Colonic mucosa (tissue), 4 donors: ENCODE measurements around the gene ROR2. TPM values are rescaled to one million over a fixed set of nuclear protein-coding genes. Genes with fewer than 3 reads are reported as not detected.
A peak's percentile ranks its signal among the peaks of the same experiment; 100 is the strongest.

ENCODE experiments used
- DNase-seq: peaks from one replicate; pipeline ENCODE4 v3.0.0-alpha.2; 2020
- H3K27ac ChIP-seq: fragments of 200-600 bp; one replicate; pipeline ENCODE4 v1.8.0; 2021
- H3K27me3 ChIP-seq: fragments of 200-600 bp; one replicate; pipeline ENCODE4 v1.8.0; 2021
- H3K36me3 ChIP-seq: fragments of 200-600 bp; one replicate; pipeline ENCODE4 v1.8.0; 2021
- H3K4me1 ChIP-seq: fragments of 200-600 bp; one replicate; pipeline ENCODE4 v1.8.0; 2021; ENCODE audit warnings: mild to moderate bottlenecking
- H3K4me3 ChIP-seq: fragments of 200-600 bp; one replicate; pipeline ENCODE4 v1.8.0; 2021
- H3K9ac ChIP-seq, 2 donors: one replicate each; pipeline ENCODE4 v1.7.0; 2013; ENCODE audit warnings: control low read depth in 2 of 2, low read depth in 2 of 2, low read length in 2 of 2
- H3K9me3 ChIP-seq: fragments of 200-600 bp; one replicate; pipeline ENCODE4 v1.8.0; 2021
- CTCF ChIP-seq: fragments of 200-600 bp; IDR thresholded peaks from one replicate; pipeline ENCODE4 v1.8.0; 2022; ENCODE audit warnings: antibody characterized with exemption, mild to moderate bottlenecking
- intact Hi-C: fragments of 100-400 bp; cut with DNase I; formaldehyde crosslinking; loops from one replicate; pipeline ENCODE4 v1.14.1; 2022
- total RNA-seq, 2 donors: library from RNA; stranded (reverse); fragmentation: NEBNext Ultra II Directional in 1 of 2; extraction: Animal tissue kit (Norgen Biotek cat#: 25700) in 1 of 2; gene quantifications; one replicate each; pipeline ENCODE4 v1.2.1, GENCODE V29; 2021
- donor health status: healthy.
- donor health status: DM: no; HTN: no; CAD: no.
- donor health status: DM: no; HTN: no; CAD: no.

ROR2 gene
- total RNA-seq, 2 donors from 2014 or later: 1.7 to 9.1 TPM

- no peak overlapping the region for H3K27ac ChIP-seq
- no peak for TF ChIP-seq CTCF
- H3K9ac ChIP-seq: no peak overlapping the region
- H3K4me3 ChIP-seq: no peak overlapping the region
- H3K27me3 ChIP-seq: no peaks in the 10 kb centered on the region
- no peaks in the 10 kb centered on the region for H3K9me3 ChIP-seq
- intact Hi-C loops: no loop called here
- no peaks in the 10 kb centered on the region for H3K4me1 ChIP-seq
- no peaks in the 10 kb centered on the region for H3K36me3 ChIP-seq
- no peak for DNase-seq
Measured at GRCh38 chr9:91753711-91754110, 196.3 kb downstream of the ROR2 start.

- H3K27me3 ChIP-seq: no peaks in the 10 kb centered on the region
- no peaks in the 10 kb centered on the region for H3K9me3 ChIP-seq
- intact Hi-C loops: no loop called here
- no peaks in the 10 kb centered on the region for H3K36me3 ChIP-seq
- no peaks in the 10 kb centered on the region for H3K4me1 ChIP-seq
- TF ChIP-seq CTCF: no peak
- H3K9ac ChIP-seq: no peak overlapping the region
- no peak overlapping the region for H3K27ac ChIP-seq
- no peak overlapping the region for H3K4me3 ChIP-seq
- no peak for DNase-seq
Measured at GRCh38 chr9:91751922-91752321, 198.1 kb downstream of the ROR2 start.

GRCh38 chr9:91750343-91750742, 199.7 kb downstream of the ROR2 start:
- Histone ChIP-seq H3K27me3 (no peaks in the 10 kb centered on the region), H3K27ac (no peak overlapping the region), H3K9me3 (no peaks in the 10 kb centered on the region), H3K9ac (no peak overlapping the region), H3K36me3 (no peaks in the 10 kb centered on the region), H3K4me3 (no peak overlapping the region), H3K4me1 (no peaks in the 10 kb centered on the region)
- TF ChIP-seq CTCF: no peak
- DNase-seq: peak; percentile 31
- intact Hi-C loops: no loop called here

- Histone ChIP-seq H3K4me1 (no peaks in the 10 kb centered on the region), H3K9ac (no peak overlapping the region), H3K27ac (no peak overlapping the region), H3K4me3 (no peak overlapping the region), H3K9me3 (no peaks in the 10 kb centered on the region), H3K27me3 (no peaks in the 10 kb centered on the region), H3K36me3 (no peaks in the 10 kb centered on the region)
- no peak for DNase-seq
- intact Hi-C loops: no loop called here
- no peak for TF ChIP-seq CTCF
Measured at GRCh38 chr9:91746904-91747303, 203.1 kb downstream of the ROR2 start.

GRCh38 chr9:91746357-91746756, 203.7 kb downstream of the ROR2 start:
- no peak for TF ChIP-seq CTCF
- H3K9me3 ChIP-seq: no peaks in the 10 kb centered on the region
- no peak overlapping the region for H3K9ac ChIP-seq
- no peaks in the 10 kb centered on the region for H3K4me1 ChIP-seq
- no peak for DNase-seq
- H3K27ac ChIP-seq: no peak overlapping the region
- no peak overlapping the region for H3K4me3 ChIP-seq
- intact Hi-C loops: no loop called here
- no peaks in the 10 kb centered on the region for H3K36me3 ChIP-seq
- H3K27me3 ChIP-seq: no peaks in the 10 kb centered on the region

- DNase-seq: no peak
- Histone ChIP-seq H3K36me3 (no peaks in the 10 kb centered on the region), H3K27ac (no peak overlapping the region), H3K4me3 (no peak overlapping the region), H3K9me3 (no peaks in the 10 kb centered on the region), H3K9ac (no peak overlapping the region), H3K4me1 (no peaks in the 10 kb centered on the region), H3K27me3 (no peaks in the 10 kb centered on the region)
- intact Hi-C loops: no loop called here
- TF ChIP-seq CTCF: no peak
Measured at GRCh38 chr9:91744114-91744513, 205.9 kb downstream of the ROR2 start.
